ENCODE measurements around the gene HDAC9. TPM values are rescaled to one million over a fixed set of nuclear protein-coding genes. Genes with fewer than 3 reads are reported as not detected.
"Not testable (repeated sequence)": the region's sequence is repeated elsewhere in the genome, so short reads cannot be mapped to it uniquely, and the experiment has no call there.

HDAC9 gene
- polyA plus RNA-seq, 2 of the 4 experiments (the other 2 are of a cell fraction), result 0.05 to 0.26 TPM

- TF ChIP-seq, protein P1, sequence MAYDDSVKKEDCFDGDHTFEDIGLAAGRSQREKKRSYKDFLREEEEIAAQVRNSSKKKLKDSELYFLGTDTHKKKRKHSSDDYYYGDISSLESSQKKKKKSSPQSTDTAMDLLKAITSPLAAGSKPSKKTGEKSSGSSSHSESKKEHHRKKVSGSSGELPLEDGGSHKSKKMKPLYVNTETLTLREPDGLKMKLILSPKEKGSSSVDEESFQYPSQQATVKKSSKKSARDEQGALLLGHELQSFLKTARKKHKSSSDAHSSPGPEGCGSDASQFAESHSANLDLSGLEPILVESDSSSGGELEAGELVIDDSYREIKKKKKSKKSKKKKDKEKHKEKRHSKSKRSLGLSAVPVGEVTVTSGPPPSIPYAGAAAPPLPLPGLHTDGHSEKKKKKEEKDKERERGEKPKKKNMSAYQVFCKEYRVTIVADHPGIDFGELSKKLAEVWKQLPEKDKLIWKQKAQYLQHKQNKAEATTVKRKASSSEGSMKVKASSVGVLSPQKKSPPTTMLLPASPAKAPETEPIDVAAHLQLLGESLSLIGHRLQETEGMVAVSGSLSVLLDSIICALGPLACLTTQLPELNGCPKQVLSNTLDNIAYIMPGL (CRISPR knock-in tag; IDR thresholded peaks at IDR 0.05; ENCODE audit: borderline replicate concordance), result no peak
- no peak for TF ChIP-seq MAZ (IDR thresholded peaks at IDR 0.05; ENCODE audit: borderline replicate concordance, low read depth, low read length)
Observed at GRCh38 chr7:18962031-18962430, 466.5 kb downstream of the HDAC9 start (continued).

GRCh38 chr7:18965657-18966056 lies 470.1 kb downstream of the HDAC9 start:
- ChIA-PET POLR2A (no interaction called here), CTCF (no interaction called here)
- DNase-seq (ENCODE audit: low read depth in 1 of 2, low spot score in 1 of 2) (no peak), ATAC-seq (no peak), FAIRE-seq (no peak)
- Histone ChIP-seq H3K4me3 (no peak overlapping the region), H3K4me1 (no peaks in the 10 kb centered on the region), H3K9me3 (no peaks in the 10 kb centered on the region), H3K4me2 (no peak overlapping the region), H3K27ac (no peak overlapping the region)
- TF ChIP-seq REST (IDR thresholded peaks at IDR 0.05), result no peak
- WGBS (ENCODE audit: missing lambda C conversion rate), result 49% methylated on average over 3 of the region's 3 CpGs

DNA sequence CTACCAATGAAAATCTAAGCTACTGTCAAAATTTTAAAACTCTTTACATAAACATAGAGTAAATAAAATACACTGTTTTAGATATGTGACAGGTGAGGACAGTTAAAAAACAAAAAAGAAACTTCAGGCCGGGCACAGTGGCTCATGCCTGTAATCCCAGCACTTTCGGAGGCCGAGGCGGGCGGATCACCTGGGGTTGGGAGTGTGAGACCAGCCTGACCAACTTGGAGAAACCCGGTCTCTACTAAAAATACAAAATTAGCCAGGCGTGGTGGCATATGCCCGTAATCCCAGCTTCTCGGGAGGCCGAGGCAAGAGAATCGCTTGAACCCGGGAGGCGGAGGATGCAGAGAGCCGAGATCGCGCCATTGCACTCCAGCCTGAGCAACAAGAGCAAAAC lies 472.2 kb downstream of the HDAC9 start:
- CTCF ChIA-PET, result interaction anchor here (0.6 to 1.2 kb wide), 4 partner anchors 28 to 1016 kb away, joined by 3 to 4 read pairs (median 3); no protein-coding TSS in a partner anchor
- FAIRE-seq; H3K27ac ChIP-seq; H3K9me3 ChIP-seq; H3K4me1 ChIP-seq; POLR2A ChIA-PET; H3K4me2 ChIP-seq; H3K4me3 ChIP-seq; ATAC-seq; DNase-seq (ENCODE audit: low read depth in 1 of 2, low spot score in 1 of 2): not testable (repeated sequence)
- 59% methylated on average over 16 of the region's 16 CpGs for WGBS (ENCODE audit: missing lambda C conversion rate)

- no peak for FAIRE-seq
- no peak overlapping the region for H3K27ac ChIP-seq
Observed at GRCh38 chr7:18971839-18972238, 476.3 kb downstream of the HDAC9 start.

GRCh38 chr7:18974803-18975202 lies 479.3 kb downstream of the HDAC9 start:
- POLR2A ChIA-PET, result no interaction called here
- DNase-seq (ENCODE audit: low read depth in 1 of 2, low spot score in 1 of 2), result peak in 1 of 2 experiments; percentile 48
- Histone ChIP-seq H3K4me2 (peak overlapping the region; percentile 50), H3K9me3 (no peaks in the 10 kb centered on the region), H3K4me3 (no peak overlapping the region), H3K27ac (no peak overlapping the region), H3K4me1 (peaks cover 32% of the 10 kb centered on the region)
- CTCF ChIA-PET, result no interaction called here
- FAIRE-seq, result no peak
- TF ChIP-seq, protein P2, sequence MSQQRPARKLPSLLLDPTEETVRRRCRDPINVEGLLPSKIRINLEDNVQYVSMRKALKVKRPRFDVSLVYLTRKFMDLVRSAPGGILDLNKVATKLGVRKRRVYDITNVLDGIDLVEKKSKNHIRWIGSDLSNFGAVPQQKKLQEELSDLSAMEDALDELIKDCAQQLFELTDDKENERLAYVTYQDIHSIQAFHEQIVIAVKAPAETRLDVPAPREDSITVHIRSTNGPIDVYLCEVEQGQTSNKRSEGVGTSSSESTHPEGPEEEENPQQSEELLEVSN (IDR thresholded peaks at IDR 0.05; ENCODE audit: borderline replicate concordance, low read depth), result no peak
- peak; percentile 67 for TF ChIP-seq JUNB (IDR thresholded peaks at IDR 0.05)
- TF ChIP-seq JUN (IDR thresholded peaks at IDR 0.05), result peak in 1 of 2 experiments; percentile 26; a peak in 1 of 5 replicates
- TF ChIP-seq EHF (CRISPR knock-in tag; IDR thresholded peaks at IDR 0.05), result no peak
- peak; percentile 35; the same call in 1 of the 2 replicates for TF ChIP-seq FOSL2 (IDR thresholded peaks at IDR 0.05)
- TF ChIP-seq FOSL2 (CRISPR knock-in tag; IDR thresholded peaks at IDR 0.05), result 0 out of 2 replicates have a peak, but pooled peaks have one; percentile 22
- TF ChIP-seq HOXB5 (CRISPR knock-in tag; IDR thresholded peaks at IDR 0.05), result no peak
- WGBS (ENCODE audit: missing lambda C conversion rate), result 0% methylated on average over 1 of the region's 1 CpG
- ATAC-seq, result peak; percentile 72 to 78

More at GRCh38 chr7:18971839-18972238, 476.3 kb downstream of the HDAC9 start:
- no peak overlapping the region for H3K4me2 ChIP-seq
- ATAC-seq (no peak), DNase-seq (ENCODE audit: low read depth in 1 of 2, low spot score in 1 of 2) (no peak)
- peaks cover 15% of the 10 kb centered on the region for H3K4me1 ChIP-seq
- TF ChIP-seq HOXA7 (CRISPR knock-in tag; IDR thresholded peaks at IDR 0.05) (no peak), EHMT2 (IDR thresholded peaks at IDR 0.05; ENCODE audit: low read depth) (no peak), HES2 (IDR thresholded peaks at IDR 0.05) (no peak), ESRRA (IDR thresholded peaks at IDR 0.05; ENCODE audit: borderline replicate concordance, low read length) (no peak), RCOR1 (IDR thresholded peaks at IDR 0.05; ENCODE audit: low read depth, low read length) (no peak)
- POLR2A ChIA-PET, result no interaction called here
- no peak overlapping the region for H3K4me3 ChIP-seq
- CTCF ChIA-PET, result no interaction called here
- 85% methylated on average over 1 of the region's 1 CpG for WGBS (ENCODE audit: missing lambda C conversion rate)
- H3K9me3 ChIP-seq, result no peaks in the 10 kb centered on the region
